A549 (cell line): ENCODE results near the gene PHEX. TPM values are rescaled to one million over a fixed set of nuclear protein-coding genes. Genes with fewer than 3 reads are reported as not detected.

Source experiments
- ATAC-seq, 2 experiments: fragments of 200-7000 bp in 1 of 2; fragments of >200 bp in 1 of 2; cut with Nextera tagmentation in 1 of 2; cut with Tn5 transposase in 1 of 2; 3 replicates each; pipeline versions ENCODE4 v1.8.0 to v1.9.1; 2018 to 2020; ENCODE audit warnings: mild to moderate bottlenecking in 1 of 2, moderate library complexity in 1 of 2
- CTCF ChIA-PET: fragments of 300-600 bp; sonication (Branson Sonifier 250); formaldehyde crosslinking; extraction: SDS; loops from one replicate; lab custom pipeline; 2021; ENCODE audit warnings: antibody characterized with exemption, inconsistent platforms; lab: Yijun Ruan, JAX
- POLR2A ChIA-PET: fragments of 350-600 bp; formaldehyde crosslinking; extraction: SDS; loops from one replicate; lab custom pipeline; 2021; ENCODE audit warnings: antibody characterized with exemption, inconsistent platforms; lab: Yijun Ruan, JAX
- DNase-seq, 2 experiments: peaks; one replicate each; pipeline versions ENCODE4 v3.0.0 to v3.0.0-alpha.2; 2011 to 2016; ENCODE audit warnings: low read depth in 1 of 2, low spot score in 1 of 2
- FAIRE-seq: peaks from 2 replicates; lab custom pipeline; 2011; peaks lifted over from hg19 to GRCh38; lab: Jason Lieb, UNC
- H3K27ac ChIP-seq, 2 experiments: fragments of >200 bp; sonication (Bioruptor Twin); formaldehyde crosslinking; 3 replicates each; pipeline ENCODE4 v1.5.1; 2016 to 2017
- H3K4me1 ChIP-seq: fragments of >200 bp; sonication (Bioruptor Twin); formaldehyde crosslinking; 3 replicates; pipeline ENCODE4 v1.6.1; 2016
- H3K4me2 ChIP-seq: fragments of >200 bp; sonication (Bioruptor Twin); formaldehyde crosslinking; 3 replicates; pipeline ENCODE4 v1.6.1; 2016
- H3K4me3 ChIP-seq: fragments of >200 bp; sonication (Bioruptor Twin); formaldehyde crosslinking; 3 replicates; pipeline ENCODE4 v1.5.1; 2016
- H3K9me3 ChIP-seq: fragments of >200 bp; sonication (Bioruptor Twin); formaldehyde crosslinking; 3 replicates; pipeline ENCODE4 v1.6.1; 2016
- BHLHE40 ChIP-seq: IDR thresholded peaks from 2 replicates; pipeline ENCODE4 v1.6.1; 2012; ENCODE audit warnings: low read depth, low read length, inconsistent platforms
- CBX2 ChIP-seq: fragments of 200-600 bp; sonication (generic); IDR thresholded peaks from 2 replicates; pipeline ENCODE4 v1.6.1; 2016; ENCODE audit warnings: low read depth, mild to moderate bottlenecking, borderline replicate concordance
- CHD2 ChIP-seq: fragments of 150-350 bp; IDR thresholded peaks from 2 replicates; pipeline ENCODE4 v1.6.1; 2014; ENCODE audit warnings: low read length; ENCODE audit not compliant: partially characterized antibody
- EHF ChIP-seq: fragments of 250-450 bp; sonication (Bioruptor Pico); IDR thresholded peaks from 2 replicates; pipeline ENCODE4 v1.5.0; 2020; ENCODE audit warnings: mild to moderate bottlenecking
- EP300 ChIP-seq, 2 experiments: fragments of >200 bp; sonication (Bioruptor Twin); formaldehyde crosslinking; IDR thresholded peaks; 2 replicates in 1 of 2; 3 replicates in 1 of 2; pipeline ENCODE4 v1.6.1; 2016 to 2017
- ESRRA ChIP-seq: fragments of 150-350 bp; IDR thresholded peaks from 2 replicates; pipeline ENCODE4 v1.6.1; 2014; ENCODE audit warnings: mild to moderate bottlenecking, low read length, borderline replicate concordance
- FOSB ChIP-seq: fragments of 250-450 bp; sonication (Bioruptor Pico); IDR thresholded peaks from 2 replicates; pipeline ENCODE4 v1.5.0; 2020; ENCODE audit warnings: mild to moderate bottlenecking, moderate library complexity
- GATA3 ChIP-seq: IDR thresholded peaks from 2 replicates; pipeline ENCODE4 v1.6.1; 2012; ENCODE audit warnings: borderline replicate concordance
- JUNB ChIP-seq: fragments of >200 bp; sonication (Bioruptor Twin); formaldehyde crosslinking; IDR thresholded peaks from 2 replicates; pipeline ENCODE4 v1.6.1; 2016
- KDM1A ChIP-seq: fragments of 200-600 bp; sonication (generic); IDR thresholded peaks from 2 replicates; pipeline ENCODE4 v1.6.1; 2016; ENCODE audit warnings: low read depth, mild to moderate bottlenecking
- MAFK ChIP-seq: fragments of 450-650 bp; IDR thresholded peaks from 2 replicates; pipeline ENCODE4 v1.6.1; 2014; ENCODE audit not compliant: partially characterized antibody
- NFE2L2 ChIP-seq: fragments of 150-350 bp; conservative IDR thresholded peaks from 2 replicates; pipeline ENCODE4 v1.6.1; 2014; ENCODE audit warnings: low read length
- NPAS2 ChIP-seq: fragments of 250-450 bp; sonication (Bioruptor Pico); IDR thresholded peaks from 2 replicates; pipeline ENCODE4 v1.8.0; 2022; ENCODE audit warnings: mild to moderate bottlenecking, moderate library complexity, borderline replicate concordance
- NR3C1 ChIP-seq: fragments of >200 bp; sonication (Bioruptor Twin); formaldehyde crosslinking; IDR thresholded peaks from 3 replicates; pipeline ENCODE4 v1.6.1; 2017
- RARB ChIP-seq: fragments of 250-450 bp; sonication (Bioruptor Pico); IDR thresholded peaks from 2 replicates; pipeline ENCODE4 v1.8.0; 2021; ENCODE audit warnings: mild to moderate bottlenecking, moderate library complexity
- RCOR1 ChIP-seq: fragments of 150-350 bp; IDR thresholded peaks from 2 replicates; pipeline ENCODE4 v1.6.1; 2014; ENCODE audit warnings: antibody characterized with exemption, low read length, low read depth
- SMC3 ChIP-seq: fragments of >200 bp; sonication (Bioruptor Twin); formaldehyde crosslinking; IDR thresholded peaks from 3 replicates; pipeline ENCODE4 v1.6.1; 2018; ENCODE audit warnings: inconsistent platforms
- SREBF2 ChIP-seq: fragments of 450-650 bp; IDR thresholded peaks from 2 replicates; pipeline ENCODE4 v1.6.1; 2014; ENCODE audit warnings: mild to moderate bottlenecking, moderate library complexity
- WGBS: methylation state at CpG from one replicate; pipeline ENCODE4 v1.1.6; 2017; ENCODE audit errors: missing lambda C conversion rate; 5-methylcytosine and 5-hydroxymethylcytosine counted together
- polyA plus RNA-seq, 4 experiments: library from polyadenylated mRNA; depleted of rRNA in 3 of 4; stranded (reverse); fragments of >200 nt; fragmentation: RNase III in 1 of 4; extraction: RNeasy Plus Mini Kit Qiagen cat#74134 plus additional on column Dnase treatment in 1 of 4; gene quantifications; 2 replicates in 3 of 4; 3 replicates in 1 of 4; pipeline ENCODE4 v1.2.3, GENCODE V29; 2011 to 2017
- TF ChIP-seq, protein P1 (sequence below): IDR thresholded peaks from 2 replicates; pipeline ENCODE4 v1.6.1; 2012
- TF ChIP-seq, protein P2 (sequence below): fragments of 250-450 bp; sonication (Bioruptor Pico); IDR thresholded peaks from 2 replicates; pipeline ENCODE4 v1.5.0; 2020; ENCODE audit warnings: low read depth, mild to moderate bottlenecking, moderate library complexity

The PHEX gene
- polyA plus RNA-seq, 2 of the 4 experiments (the other 2 are of a cell fraction), result 0.28 to 0.98 TPM

DNA sequence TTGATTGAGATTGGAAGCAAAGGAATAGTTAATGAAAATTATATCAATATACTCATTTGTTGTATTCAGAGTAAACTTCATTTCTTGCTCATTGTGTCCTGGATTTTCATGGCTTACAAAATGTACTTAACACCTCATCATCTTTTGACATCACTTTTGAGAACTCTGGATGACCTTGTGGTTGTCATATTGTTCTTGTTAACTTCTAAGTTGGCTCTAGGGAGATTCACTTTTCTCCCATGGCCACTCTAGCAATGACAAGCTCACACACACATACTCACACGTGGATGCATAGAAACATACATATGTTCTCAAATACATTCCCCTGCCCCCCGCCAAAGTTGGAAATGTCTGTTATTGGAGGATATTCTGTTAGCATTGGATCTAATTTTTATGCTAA is 15.3 kb downstream of the PHEX start:
- ATAC-seq, result no peak
- Histone ChIP-seq H3K4me2 (no peak overlapping the region), H3K27ac (no peak overlapping the region), H3K4me3 (no peak overlapping the region), H3K9me3 (no peaks in the 10 kb centered on the region), H3K4me1 (no peaks in the 10 kb centered on the region)
- 47% methylated on average over 2 of the region's 2 CpGs for WGBS
- CTCF ChIA-PET, result no interaction called here
- DNase-seq, result no peak
- POLR2A ChIA-PET, result no interaction called here
- no peak for TF ChIP-seq NPAS2 (CRISPR knock-in tag)
- TF ChIP-seq CBX2, result no peak
- TF ChIP-seq SMC3, result no peak
- TF ChIP-seq, protein P1, sequence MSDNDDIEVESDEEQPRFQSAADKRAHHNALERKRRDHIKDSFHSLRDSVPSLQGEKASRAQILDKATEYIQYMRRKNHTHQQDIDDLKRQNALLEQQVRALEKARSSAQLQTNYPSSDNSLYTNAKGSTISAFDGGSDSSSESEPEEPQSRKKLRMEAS, result no peak
- TF ChIP-seq RCOR1, result no peak
- TF ChIP-seq FOSB (CRISPR knock-in tag), result no peak
- no peak for TF ChIP-seq SREBF2
- TF ChIP-seq BHLHE40, result no peak
- TF ChIP-seq KDM1A, result no peak
- no peak for TF ChIP-seq JUNB
- TF ChIP-seq, protein P2, sequence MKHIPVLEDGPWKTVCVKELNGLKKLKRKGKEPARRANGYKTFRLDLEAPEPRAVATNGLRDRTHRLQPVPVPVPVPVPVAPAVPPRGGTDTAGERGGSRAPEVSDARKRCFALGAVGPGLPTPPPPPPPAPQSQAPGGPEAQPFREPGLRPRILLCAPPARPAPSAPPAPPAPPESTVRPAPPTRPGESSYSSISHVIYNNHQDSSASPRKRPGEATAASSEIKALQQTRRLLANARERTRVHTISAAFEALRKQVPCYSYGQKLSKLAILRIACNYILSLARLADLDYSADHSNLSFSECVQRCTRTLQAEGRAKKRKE, result no peak
- no peak for FAIRE-seq

DNA sequence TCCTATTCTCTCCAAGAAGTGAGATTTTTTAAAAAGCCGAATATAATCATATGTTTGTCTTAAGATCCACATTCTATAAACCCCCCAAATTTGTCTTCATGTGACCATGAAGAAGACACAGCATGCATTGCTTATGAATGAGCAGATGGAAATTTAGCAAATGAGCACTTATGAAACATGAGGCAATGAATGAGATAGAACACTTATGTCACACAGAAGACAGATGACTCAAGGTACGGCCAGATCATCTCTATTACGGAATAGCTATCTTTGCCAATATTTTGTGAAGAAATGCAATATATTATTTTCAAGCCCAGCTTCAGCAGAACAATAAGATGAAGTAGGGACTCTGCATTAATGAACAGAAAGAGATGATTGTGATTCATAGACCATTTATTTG is 21.4 kb downstream of the PHEX start:
- WGBS, result 74% methylated on average over 3 of the region's 3 CpGs
- H3K4me3 ChIP-seq, result no peak overlapping the region
- H3K4me2 ChIP-seq, result no peak overlapping the region
- DNase-seq (no peak), FAIRE-seq (peak; percentile 39), ATAC-seq (no peak)
- no peak for TF ChIP-seq GATA3
- TF ChIP-seq CHD2, result no peak
- no peak for TF ChIP-seq NPAS2 (CRISPR knock-in tag)
- no peaks in the 10 kb centered on the region for H3K4me1 ChIP-seq
- ChIA-PET CTCF (no interaction called here), POLR2A (no interaction called here)
- no peaks in the 10 kb centered on the region for H3K9me3 ChIP-seq
- H3K27ac ChIP-seq, result no peak overlapping the region

DNA sequence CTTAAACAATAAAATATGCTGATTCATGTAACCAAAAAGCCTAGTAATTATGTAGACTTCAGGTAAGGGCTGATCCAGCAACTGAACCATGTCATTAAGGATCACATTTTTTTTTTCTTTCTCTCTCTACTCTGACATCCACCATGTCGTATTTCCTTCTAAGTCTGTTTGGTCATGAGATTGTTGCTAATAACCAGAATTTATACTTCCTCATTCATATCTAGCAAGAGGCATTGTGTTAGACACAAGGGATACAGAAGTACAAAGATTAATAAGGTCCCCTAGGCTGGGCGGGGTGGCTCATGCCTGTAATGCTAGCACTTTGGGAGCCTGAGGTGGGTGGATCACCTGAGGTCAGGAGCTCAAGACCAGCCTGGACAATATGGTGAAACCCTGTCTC is 24.1 kb downstream of the PHEX start:
- Histone ChIP-seq H3K4me2 (no peak overlapping the region), H3K9me3 (no peaks in the 10 kb centered on the region), H3K27ac (no peak overlapping the region), H3K4me1 (no peaks in the 10 kb centered on the region), H3K4me3 (no peak overlapping the region)
- WGBS, result 81% methylated on average over 2 of the region's 2 CpGs
- peak; percentile 43 for TF ChIP-seq MAFK
- no peak for TF ChIP-seq RARB (CRISPR knock-in tag)
- TF ChIP-seq NFE2L2, result no peak
- TF ChIP-seq ESRRA, result no peak
- FAIRE-seq (peak; percentile 76), DNase-seq (no peak), ATAC-seq (no peak)
- CTCF ChIA-PET, result no interaction called here
- POLR2A ChIA-PET, result no interaction called here

DNA sequence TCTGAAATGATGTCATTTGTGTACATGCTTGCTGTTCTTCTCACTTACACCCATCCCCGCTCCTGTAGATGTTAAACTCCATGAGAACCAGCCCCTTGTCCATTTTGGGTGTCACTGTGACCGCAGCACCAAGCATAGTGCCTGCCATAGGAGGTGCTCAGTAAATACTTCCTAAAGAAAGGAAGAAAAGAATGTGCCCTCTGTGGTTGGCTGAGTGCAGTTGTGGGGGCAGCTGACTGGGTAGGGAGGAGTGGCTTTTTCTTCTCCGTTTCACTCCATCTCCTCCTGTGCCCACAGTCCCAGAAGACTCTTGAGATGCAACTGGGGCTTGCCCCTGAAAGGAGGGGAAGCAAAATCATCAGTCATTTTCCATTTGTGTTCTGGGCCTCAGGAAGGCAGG is 25.5 kb downstream of the PHEX start:
- Histone ChIP-seq H3K4me3 (no peak overlapping the region), H3K27ac (no peak overlapping the region), H3K4me2 (no peak overlapping the region), H3K9me3 (no peaks in the 10 kb centered on the region), H3K4me1 (no peaks in the 10 kb centered on the region)
- DNase-seq (no peak), ATAC-seq (no peak), FAIRE-seq (no peak)
- CTCF ChIA-PET, result no interaction called here
- 77% methylated on average over 3 of the region's 3 CpGs for WGBS
- POLR2A ChIA-PET, result no interaction called here
- TF ChIP-seq, protein P1, result no peak
- TF ChIP-seq MAFK (no peak), EHF (CRISPR knock-in tag) (no peak), NR3C1 (no peak), EP300 (IDR thresholded peaks at IDR 0.05) (no peak), JUNB (no peak), NFE2L2 (no peak), RARB (CRISPR knock-in tag) (no peak), GATA3 (no peak)
